ENCODE measurements around the gene GGACT.

DNA sequence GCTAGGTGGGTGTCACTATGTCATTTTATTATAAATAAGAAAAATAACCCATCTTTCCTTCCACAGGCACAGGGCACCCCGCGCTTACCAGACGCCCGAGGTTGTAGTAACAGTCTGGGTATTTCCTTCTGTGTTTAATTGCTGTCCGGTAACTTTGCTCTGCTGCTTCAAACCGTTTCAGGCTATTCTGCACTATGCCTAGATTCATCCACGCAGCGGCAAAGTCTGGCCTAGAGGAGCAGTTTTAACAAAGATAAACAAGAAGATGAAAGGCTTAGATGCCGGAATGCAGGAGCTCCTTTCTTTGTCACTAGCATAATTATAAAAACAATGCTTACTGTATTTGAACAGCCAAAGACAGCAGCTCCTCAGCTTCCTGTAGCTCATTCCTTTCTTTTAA lies 36.9 kb upstream of the GGACT start:
- TF ChIP-seq SP1 (IDR thresholded peaks at IDR 0.05) (no peak), TARDBP (IDR thresholded peaks at IDR 0.05) (no peak), FOXK2 (IDR thresholded peaks at IDR 0.05) (no peak), FOXM1 (IDR thresholded peaks at IDR 0.05; ENCODE audit: borderline replicate concordance) (no peak), ARNT (IDR thresholded peaks at IDR 0.05) (no peak), CTBP1 (IDR thresholded peaks at IDR 0.05; ENCODE audit: borderline replicate concordance) (no peak), BHLHE40 (IDR thresholded peaks at IDR 0.05; ENCODE audit: borderline replicate concordance) (no peak), SUZ12 (IDR thresholded peaks at IDR 0.05) (no peak), PKNOX1 (IDR thresholded peaks at IDR 0.05) (no peak), HDGF (IDR thresholded peaks at IDR 0.05; ENCODE audit: borderline replicate concordance) (no peak), ZNF384 (IDR thresholded peaks at IDR 0.05) (no peak), ELF4 (IDR thresholded peaks at IDR 0.05) (no peak)
